PC-3 (cell line): ENCODE results near the gene TXNDC5.

Experiments used
- EZH2 ChIP-seq: fragments of 300-600 bp; sonication (generic); IDR thresholded peaks from one replicate; pipeline ENCODE4 v1.6.1; 2017; ENCODE audit warnings: antibody characterized with exemption, mild to moderate bottlenecking, low read length; ENCODE audit not compliant: unreplicated experiment
- TF ChIP-seq, protein P1 (sequence below): fragments of 300-600 bp; sonication (generic); conservative IDR thresholded peaks from 2 replicates; pipeline ENCODE4 v1.5.1; 2017; ENCODE audit warnings: antibody characterized with exemption, low read depth, mild to moderate bottlenecking, low read length

DNA sequence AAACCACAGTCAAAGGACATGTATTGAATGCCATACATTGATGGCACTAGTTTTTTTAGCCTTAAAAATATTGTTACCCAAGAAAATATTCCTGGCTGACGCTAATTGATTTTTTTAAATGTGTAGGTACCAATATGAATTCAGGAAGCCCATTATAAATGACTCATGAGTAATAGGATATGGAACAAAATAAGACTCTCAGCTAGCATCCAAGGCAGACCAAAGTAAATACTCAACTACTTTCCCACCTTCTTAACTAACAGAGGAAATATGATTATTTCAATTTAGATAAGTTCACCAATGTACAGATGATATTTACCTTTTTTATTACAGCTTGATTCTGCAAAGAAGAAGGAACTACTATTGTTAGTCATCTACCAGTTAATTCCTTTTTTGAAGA lies 43.2 kb upstream of the TXNDC5 start:
- TF ChIP-seq, protein P1, sequence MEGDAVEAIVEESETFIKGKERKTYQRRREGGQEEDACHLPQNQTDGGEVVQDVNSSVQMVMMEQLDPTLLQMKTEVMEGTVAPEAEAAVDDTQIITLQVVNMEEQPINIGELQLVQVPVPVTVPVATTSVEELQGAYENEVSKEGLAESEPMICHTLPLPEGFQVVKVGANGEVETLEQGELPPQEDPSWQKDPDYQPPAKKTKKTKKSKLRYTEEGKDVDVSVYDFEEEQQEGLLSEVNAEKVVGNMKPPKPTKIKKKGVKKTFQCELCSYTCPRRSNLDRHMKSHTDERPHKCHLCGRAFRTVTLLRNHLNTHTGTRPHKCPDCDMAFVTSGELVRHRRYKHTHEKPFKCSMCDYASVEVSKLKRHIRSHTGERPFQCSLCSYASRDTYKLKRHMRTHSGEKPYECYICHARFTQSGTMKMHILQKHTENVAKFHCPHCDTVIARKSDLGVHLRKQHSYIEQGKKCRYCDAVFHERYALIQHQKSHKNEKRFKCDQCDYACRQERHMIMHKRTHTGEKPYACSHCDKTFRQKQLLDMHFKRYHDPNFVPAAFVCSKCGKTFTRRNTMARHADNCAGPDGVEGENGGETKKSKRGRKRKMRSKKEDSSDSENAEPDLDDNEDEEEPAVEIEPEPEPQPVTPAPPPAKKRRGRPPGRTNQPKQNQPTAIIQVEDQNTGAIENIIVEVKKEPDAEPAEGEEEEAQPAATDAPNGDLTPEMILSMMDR: no peak
- TF ChIP-seq EZH2: no peak
